ENCODE data around the gene MTA2. TPM values are rescaled to one million over a fixed set of nuclear protein-coding genes. Genes with fewer than 3 reads are reported as not detected.

The MTA2 gene
- total RNA-seq, 2 experiments from 2014 or later = 191 to 197 TPM

DNA sequence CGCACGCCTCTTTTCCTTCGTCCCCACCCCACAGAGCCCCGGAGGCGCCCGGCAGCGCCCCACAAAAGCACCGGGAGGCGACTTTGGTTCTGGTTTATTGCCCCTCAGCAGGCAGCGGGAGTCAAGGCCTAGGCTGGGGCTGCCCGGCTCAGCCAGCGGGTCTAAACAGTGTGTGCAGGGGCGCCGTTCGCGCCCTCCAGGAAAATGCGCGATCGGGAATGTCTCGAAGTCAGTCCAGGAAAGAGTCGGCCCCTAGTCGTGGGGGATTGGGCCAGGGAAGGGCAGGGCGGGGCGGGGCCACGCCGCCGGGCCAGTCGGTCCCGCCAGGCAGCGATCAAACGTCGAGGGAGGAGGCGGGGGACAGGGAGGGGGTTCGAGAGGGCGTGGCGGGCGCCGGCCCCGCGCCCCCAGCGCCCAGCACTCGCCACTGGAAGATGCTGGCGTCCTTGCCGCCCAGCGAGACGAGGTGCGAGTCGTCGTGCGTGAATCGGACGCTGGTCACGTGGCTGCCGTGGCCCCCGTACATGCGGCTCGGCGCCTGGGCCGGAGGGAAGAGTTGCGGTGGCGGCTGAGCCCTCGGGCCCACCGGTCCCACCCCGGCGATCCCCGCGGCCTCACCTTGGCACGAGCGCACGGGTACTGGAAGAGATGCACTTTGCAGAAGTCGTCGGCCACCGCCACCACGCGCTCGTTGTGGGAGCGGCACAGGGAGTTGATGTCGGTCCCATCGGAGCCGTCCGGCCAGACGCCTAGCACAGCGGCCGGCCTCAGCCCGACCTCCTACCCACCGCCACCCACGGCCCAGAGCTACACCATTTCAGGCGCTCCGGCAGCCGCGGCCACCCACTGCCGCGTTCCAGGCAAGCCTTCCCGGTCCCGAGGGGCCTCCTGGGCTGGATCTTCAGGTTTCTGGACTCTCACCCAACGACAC is 741 bp upstream of the MTA2 start:
- intact Hi-C loops (cut with micrococcal nuclease) = no loop called here
- Mint-ChIP-seq H3K4me1 (ENCODE audit: low read depth) (peaks cover 44% of the 10 kb centered on the region), H3K27ac (peak overlapping the region; percentile 99), H3K4me3 (peak overlapping the region; percentile 91), H3K9me3 (no peaks in the 10 kb centered on the region), H3K27me3 (ENCODE audit: low read depth) (no peaks in the 10 kb centered on the region), H3K36me3 (ENCODE audit: low read depth) (peaks cover 66% of the 10 kb centered on the region)
- peak; percentile 28 for DNase-seq
- CTCF ChIA-PET = interaction anchor here (1.0 to 2.1 kb wide), 4 partner anchors 9 to 65 kb away, joined by 4 to 15 read pairs (median 8); partner anchors contain the start of gene TUT1

DNA sequence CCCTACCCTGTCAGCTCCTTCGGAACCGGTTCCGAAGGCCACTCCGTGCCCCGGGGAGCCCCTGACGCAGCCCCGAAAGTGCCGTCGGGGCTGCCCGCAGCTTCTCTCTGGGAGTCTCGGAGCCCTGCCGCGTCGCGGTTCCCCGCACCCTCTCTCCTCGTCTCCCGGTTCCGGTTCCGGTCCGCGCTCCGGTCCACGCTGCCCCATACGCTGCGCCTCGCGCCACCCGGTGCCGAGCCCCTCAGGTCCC is 618 bp downstream of the MTA2 start:
- intact Hi-C loops (cut with micrococcal nuclease) = loop anchor here (1.0 to 2.0 kb wide), 2 partner anchors 10 to 280 kb away; partner anchors contain the start of gene SLC3A2
- H3K27ac Mint-ChIP-seq = peak overlapping the region; percentile 99
- H3K27me3 Mint-ChIP-seq (ENCODE audit: low read depth) = no peaks in the 10 kb centered on the region
- H3K9me3 Mint-ChIP-seq = no peaks in the 10 kb centered on the region
- CTCF ChIA-PET = interaction anchor here (1.0 to 2.1 kb wide), 3 partner anchors 9 to 67 kb away, joined by 4 to 15 read pairs (median 13); partner anchors contain the start of gene TUT1
- H3K4me1 Mint-ChIP-seq (ENCODE audit: low read depth) = peaks cover 42% of the 10 kb centered on the region
- H3K4me3 Mint-ChIP-seq = peak overlapping the region; percentile 91
- H3K36me3 Mint-ChIP-seq (ENCODE audit: low read depth) = peaks cover 68% of the 10 kb centered on the region
- DNase-seq = peak; percentile 54

DNA sequence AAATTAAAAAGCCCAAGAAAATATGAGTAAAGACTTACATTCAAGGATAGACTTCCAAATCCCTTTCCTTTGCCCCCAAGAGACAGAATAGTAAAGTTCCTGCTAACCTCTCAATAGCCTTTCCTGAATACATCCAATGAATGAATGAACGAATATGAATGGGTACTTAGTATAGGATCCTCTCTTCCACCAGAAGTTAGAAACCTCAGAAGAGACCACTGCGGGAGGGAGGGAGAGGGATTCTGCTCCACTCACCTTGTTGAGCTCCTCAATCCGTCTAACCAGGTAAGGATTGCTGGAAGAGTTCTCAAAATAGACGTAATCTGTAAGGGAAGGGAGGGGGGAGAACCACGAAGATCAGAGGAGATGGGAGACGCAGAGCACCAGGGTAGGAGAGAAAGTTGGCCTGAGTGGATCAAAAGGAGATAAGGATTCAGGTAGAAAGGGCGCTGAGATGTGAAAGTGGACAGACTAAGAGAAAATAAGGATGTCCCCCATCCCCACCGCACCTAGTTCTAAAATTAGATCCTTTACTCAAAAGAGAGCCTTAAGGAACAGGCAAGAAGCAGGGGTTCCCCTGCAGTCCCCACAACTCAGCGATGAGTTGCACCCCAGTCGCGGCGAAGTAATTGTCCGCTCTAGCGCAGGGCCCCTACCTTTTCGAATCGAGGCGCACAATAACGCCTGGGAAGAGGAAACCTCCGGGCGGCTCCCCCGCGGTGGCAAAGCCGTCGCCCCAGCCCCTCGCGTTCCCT is 1.1 kb downstream of the MTA2 start:
- peak; percentile 58 for DNase-seq
- H3K27ac Mint-ChIP-seq = peak overlapping the region; percentile 99
- H3K9me3 Mint-ChIP-seq = no peaks in the 10 kb centered on the region
- intact Hi-C loops (cut with micrococcal nuclease) = loop anchor here (1.0 to 2.0 kb wide), 2 partner anchors 11 to 280 kb away; partner anchors contain the start of gene SLC3A2
- peaks cover 42% of the 10 kb centered on the region for H3K4me1 Mint-ChIP-seq (ENCODE audit: low read depth)
- no peaks in the 10 kb centered on the region for H3K27me3 Mint-ChIP-seq (ENCODE audit: low read depth)
- peak overlapping the region; percentile 91 for H3K4me3 Mint-ChIP-seq
- peaks cover 68% of the 10 kb centered on the region for H3K36me3 Mint-ChIP-seq (ENCODE audit: low read depth)
- CTCF ChIA-PET = interaction anchor here (1.4 to 2.1 kb wide), 3 partner anchors 8 to 39 kb away, joined by 4 to 15 read pairs (median 13); partner anchors contain the start of gene TUT1

DNA sequence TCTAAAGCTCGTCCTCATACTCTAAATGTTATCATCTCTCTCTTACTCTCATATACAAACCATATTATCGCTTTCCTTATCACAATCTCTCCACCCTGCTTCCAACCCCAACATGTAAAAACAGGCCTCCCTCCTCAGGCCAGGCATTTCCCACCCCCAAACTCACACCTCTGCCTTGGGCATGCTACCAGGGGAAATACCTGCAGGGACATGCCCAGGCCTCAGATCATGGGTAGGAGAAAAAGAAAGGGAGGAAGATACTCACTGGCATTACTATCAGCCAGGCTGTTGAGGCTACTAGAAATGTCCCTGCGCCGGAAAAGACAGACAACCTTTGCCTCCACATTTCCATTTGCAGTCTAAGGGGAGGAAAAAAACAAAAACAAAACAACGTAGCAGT is 1.8 kb downstream of the MTA2 start:
- CTCF ChIA-PET = interaction anchor here (1.1 to 2.1 kb wide), 3 partner anchors 12 to 39 kb away, joined by 3 to 15 read pairs (median 4); partner anchors contain the start of gene ROM1
- H3K27me3 Mint-ChIP-seq (ENCODE audit: low read depth) = no peaks in the 10 kb centered on the region
- peak; percentile 76 for DNase-seq
- H3K27ac Mint-ChIP-seq = peak overlapping the region; percentile 99
- peaks cover 69% of the 10 kb centered on the region for H3K36me3 Mint-ChIP-seq (ENCODE audit: low read depth)
- H3K4me1 Mint-ChIP-seq (ENCODE audit: low read depth) = peaks cover 40% of the 10 kb centered on the region
- intact Hi-C loops (cut with micrococcal nuclease) = loop anchor here (1.0 to 2.0 kb wide), 10 partner anchors 9 to 281 kb away; partner anchors contain the start of genes C11orf98, CSKMT, GANAB and HNRNPUL2
- H3K4me3 Mint-ChIP-seq = peak overlapping the region; percentile 91
- H3K9me3 Mint-ChIP-seq = no peaks in the 10 kb centered on the region

DNA sequence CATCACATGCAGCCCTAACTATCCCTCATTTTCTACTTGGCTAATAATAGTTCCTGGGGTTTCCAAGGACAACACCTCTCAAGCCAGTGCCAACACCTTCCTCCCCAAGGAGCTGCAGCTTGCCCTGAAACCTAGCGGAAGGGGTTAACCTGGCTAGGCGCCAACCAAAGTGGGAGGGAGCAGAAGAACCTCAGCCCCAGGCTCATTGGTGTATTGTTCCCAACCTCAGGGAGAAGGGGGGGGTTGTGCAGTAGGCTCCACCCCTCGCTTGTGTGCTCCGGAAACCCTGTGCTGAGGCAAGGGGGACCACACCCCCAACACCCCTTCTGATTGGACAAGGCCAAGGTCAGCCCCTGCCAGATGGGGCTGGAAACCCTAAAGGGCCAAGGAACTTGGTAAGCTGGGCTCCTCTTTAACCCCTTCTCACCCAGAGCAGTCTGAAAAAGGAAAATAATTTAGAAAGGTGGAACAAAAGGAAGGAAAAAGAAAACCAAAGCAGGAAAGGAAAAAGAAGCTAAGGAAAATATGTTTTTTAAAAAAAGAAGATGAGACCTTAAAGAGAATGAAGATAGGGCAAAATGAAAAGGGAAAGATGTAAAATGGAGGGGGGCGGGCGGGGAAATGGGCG is 2.5 kb downstream of the MTA2 start:
- CTCF ChIA-PET = interaction anchor here (0.5 to 1.4 kb wide), 4 partner anchors 13 to 38 kb away, joined by 3 to 4 read pairs (median 3); partner anchors contain the start of gene ROM1
- intact Hi-C loops (cut with micrococcal nuclease) = loop anchor here (1.0 to 2.0 kb wide), 9 partner anchors 8 to 255 kb away; partner anchors contain the start of genes C11orf98, CSKMT, GANAB and HNRNPUL2
- H3K4me3 Mint-ChIP-seq = peak overlapping the region; percentile 91
- peaks cover 66% of the 10 kb centered on the region for H3K36me3 Mint-ChIP-seq (ENCODE audit: low read depth)
- H3K27ac Mint-ChIP-seq = peak overlapping the region; percentile 99
- peaks cover 46% of the 10 kb centered on the region for H3K4me1 Mint-ChIP-seq (ENCODE audit: low read depth)
- peak; percentile 97 for DNase-seq
- no peaks in the 10 kb centered on the region for H3K9me3 Mint-ChIP-seq
- H3K27me3 Mint-ChIP-seq (ENCODE audit: low read depth) = no peaks in the 10 kb centered on the region

DNA sequence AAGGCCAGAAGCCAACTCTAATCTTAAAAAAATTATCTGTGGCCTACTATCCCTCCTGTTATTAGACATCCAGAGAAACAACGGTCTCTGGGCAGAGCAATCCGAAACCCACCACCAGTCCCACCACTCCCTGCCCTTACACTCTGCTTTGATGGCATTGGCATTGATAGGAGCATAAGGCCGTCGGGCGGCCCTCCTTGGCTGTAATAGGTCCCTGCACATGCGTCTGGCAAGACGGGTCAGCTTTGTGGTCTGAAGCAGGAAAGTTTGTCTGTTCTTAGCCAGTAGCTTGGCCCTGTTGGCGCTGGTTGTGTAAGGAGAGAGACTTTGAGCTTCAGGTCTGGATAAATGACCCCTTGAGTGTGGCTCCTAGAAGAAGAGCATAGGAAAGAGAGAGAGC is 6.5 kb downstream of the MTA2 start:
- no peak for DNase-seq
- Mint-ChIP-seq H3K27me3 (ENCODE audit: low read depth) (no peaks in the 10 kb centered on the region), H3K36me3 (ENCODE audit: low read depth) (peaks cover 60% of the 10 kb centered on the region), H3K4me3 (no peak overlapping the region), H3K4me1 (ENCODE audit: low read depth) (peaks cover 66% of the 10 kb centered on the region), H3K27ac (peak overlapping the region; percentile 7), H3K9me3 (no peaks in the 10 kb centered on the region)
- CTCF ChIA-PET = interaction anchor here (1.3 to 4.6 kb wide), 3 partner anchors 15 to 170 kb away, joined by 4 to 28 read pairs (median 5); partner anchors contain the start of gene EML3
- intact Hi-C loops (cut with micrococcal nuclease) = no loop called here

DNA sequence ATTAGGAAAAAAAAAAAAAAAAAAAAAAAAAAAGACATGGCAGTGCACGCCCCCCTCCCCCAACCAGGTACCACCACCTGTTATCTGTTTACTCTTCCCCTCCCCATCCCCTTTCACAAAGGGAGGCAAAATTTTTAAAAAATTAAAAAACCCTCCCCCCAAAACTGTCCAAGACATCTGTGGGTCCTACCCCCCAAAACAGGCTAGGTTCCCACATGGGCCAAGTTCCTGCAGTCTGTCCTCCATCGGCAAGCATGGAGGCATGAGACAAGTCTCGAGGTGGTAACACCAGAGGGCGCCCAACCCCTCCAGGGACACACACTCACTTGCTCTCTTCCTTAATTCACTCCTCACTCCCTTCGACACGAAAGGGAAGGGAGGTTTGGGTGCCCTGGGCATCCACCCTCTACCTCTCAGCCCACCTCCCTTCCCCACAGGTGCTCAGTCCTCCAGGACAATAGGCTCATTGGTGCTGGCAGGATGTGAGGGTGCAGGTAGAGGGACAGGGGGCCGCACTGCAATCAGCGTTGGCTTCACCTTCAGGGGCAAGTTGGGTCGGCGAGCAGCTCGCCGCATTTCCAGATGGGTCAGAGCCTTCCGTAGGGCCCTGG is 8.1 kb downstream of the MTA2 start:
- H3K9me3 Mint-ChIP-seq = no peaks in the 10 kb centered on the region
- peak; percentile 92 for DNase-seq
- CTCF ChIA-PET = interaction anchor here (0.6 to 4.6 kb wide), 15 partner anchors 8 to 169 kb away, joined by 3 to 28 read pairs (median 4); partner anchors contain the start of genes C11orf98, CSKMT, EML3 and MTA2
- H3K27me3 Mint-ChIP-seq (ENCODE audit: low read depth) = no peaks in the 10 kb centered on the region
- H3K4me3 Mint-ChIP-seq = peak overlapping the region; percentile 54
- H3K27ac Mint-ChIP-seq = peak overlapping the region; percentile 82
- peaks cover 44% of the 10 kb centered on the region for H3K36me3 Mint-ChIP-seq (ENCODE audit: low read depth)
- H3K4me1 Mint-ChIP-seq (ENCODE audit: low read depth) = peaks cover 63% of the 10 kb centered on the region
- intact Hi-C loops (cut with micrococcal nuclease) = loop anchor here (1.0 kb wide), 2 partner anchors 101 to 269 kb away; no protein-coding TSS in a partner anchor

DNA sequence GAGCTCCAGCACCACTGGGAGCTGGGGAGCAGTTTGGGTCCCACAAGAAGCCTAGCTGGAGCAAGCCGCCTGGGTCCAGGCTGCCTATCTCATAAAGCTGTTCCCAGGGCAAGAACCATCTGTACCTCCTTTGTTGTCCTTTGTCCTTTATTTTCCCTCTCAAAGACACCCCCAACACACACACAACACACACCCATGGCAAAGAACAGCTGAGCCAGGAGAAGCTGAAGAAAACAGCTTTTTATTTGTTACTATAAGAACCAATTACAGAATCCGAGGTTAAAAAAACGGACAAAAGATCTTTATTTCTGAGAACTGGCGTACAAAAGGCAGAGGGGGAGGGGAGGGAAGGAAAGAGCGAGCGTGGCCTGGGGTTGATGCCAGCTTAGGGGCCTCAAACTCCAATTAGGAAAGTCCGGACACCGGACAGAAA is 8.7 kb downstream of the MTA2 start:
- intact Hi-C loops (cut with micrococcal nuclease) = loop anchor here (1.0 kb wide), 2 partner anchors 101 to 269 kb away; no protein-coding TSS in a partner anchor
- no peaks in the 10 kb centered on the region for H3K27me3 Mint-ChIP-seq (ENCODE audit: low read depth)
- no peaks in the 10 kb centered on the region for H3K9me3 Mint-ChIP-seq
- no peak for DNase-seq
- no peak overlapping the region for H3K4me3 Mint-ChIP-seq
- CTCF ChIA-PET = interaction anchor here (0.6 to 4.6 kb wide), 13 partner anchors 8 to 168 kb away, joined by 3 to 28 read pairs (median 8); partner anchors contain the start of genes C11orf98, CSKMT, EML3 and MTA2
- peak overlapping the region; percentile 94 for H3K27ac Mint-ChIP-seq
- H3K36me3 Mint-ChIP-seq (ENCODE audit: low read depth) = peaks cover 42% of the 10 kb centered on the region
- H3K4me1 Mint-ChIP-seq (ENCODE audit: low read depth) = peaks cover 61% of the 10 kb centered on the region

DNA sequence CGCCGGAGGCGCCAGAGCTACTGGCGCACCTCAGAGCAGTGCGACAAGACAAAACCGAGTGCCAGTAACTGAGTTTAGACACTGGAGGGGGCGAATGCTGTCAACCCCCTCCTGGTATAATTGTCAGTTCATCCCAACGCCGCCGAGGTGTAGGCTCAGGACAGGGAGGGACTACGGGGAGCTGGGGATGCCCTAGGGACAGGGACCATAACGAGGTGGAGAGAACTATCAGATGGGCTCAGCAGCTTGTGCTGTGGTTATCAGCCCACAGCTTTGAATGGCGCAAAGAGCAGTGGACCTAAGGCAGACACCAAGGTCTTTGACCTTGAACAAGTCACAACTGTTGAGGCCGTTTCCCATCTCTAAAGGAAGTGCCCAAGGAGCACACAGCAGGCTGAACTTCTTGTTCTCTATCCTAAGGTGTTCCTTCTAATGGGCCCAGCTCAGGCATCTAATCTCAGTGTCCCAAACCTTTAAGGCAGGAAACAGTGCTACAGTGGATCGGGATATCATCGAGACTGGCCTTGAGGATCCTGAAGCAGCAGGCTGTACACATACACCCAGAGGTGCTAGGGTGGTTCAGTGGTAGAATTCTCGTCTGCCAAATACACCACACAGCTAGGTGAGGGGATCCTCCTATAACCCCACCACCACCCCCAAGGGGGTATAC is 9.4 kb downstream of the MTA2 start:
- CTCF ChIA-PET = interaction anchor here (0.7 to 4.6 kb wide), 20 partner anchors 9 to 212 kb away, joined by 3 to 28 read pairs (median 5); partner anchors contain the start of genes C11orf98, CSKMT, EEF1G and EML3
- H3K4me3 Mint-ChIP-seq = peak overlapping the region; percentile 94
- H3K4me1 Mint-ChIP-seq (ENCODE audit: low read depth) = peaks cover 57% of the 10 kb centered on the region
- H3K27me3 Mint-ChIP-seq (ENCODE audit: low read depth) = no peaks in the 10 kb centered on the region
- H3K9me3 Mint-ChIP-seq = no peaks in the 10 kb centered on the region
- DNase-seq = no peak
- H3K27ac Mint-ChIP-seq = peak overlapping the region; percentile 94
- intact Hi-C loops (cut with micrococcal nuclease) = no loop called here
- peaks cover 37% of the 10 kb centered on the region for H3K36me3 Mint-ChIP-seq (ENCODE audit: low read depth)

DNA sequence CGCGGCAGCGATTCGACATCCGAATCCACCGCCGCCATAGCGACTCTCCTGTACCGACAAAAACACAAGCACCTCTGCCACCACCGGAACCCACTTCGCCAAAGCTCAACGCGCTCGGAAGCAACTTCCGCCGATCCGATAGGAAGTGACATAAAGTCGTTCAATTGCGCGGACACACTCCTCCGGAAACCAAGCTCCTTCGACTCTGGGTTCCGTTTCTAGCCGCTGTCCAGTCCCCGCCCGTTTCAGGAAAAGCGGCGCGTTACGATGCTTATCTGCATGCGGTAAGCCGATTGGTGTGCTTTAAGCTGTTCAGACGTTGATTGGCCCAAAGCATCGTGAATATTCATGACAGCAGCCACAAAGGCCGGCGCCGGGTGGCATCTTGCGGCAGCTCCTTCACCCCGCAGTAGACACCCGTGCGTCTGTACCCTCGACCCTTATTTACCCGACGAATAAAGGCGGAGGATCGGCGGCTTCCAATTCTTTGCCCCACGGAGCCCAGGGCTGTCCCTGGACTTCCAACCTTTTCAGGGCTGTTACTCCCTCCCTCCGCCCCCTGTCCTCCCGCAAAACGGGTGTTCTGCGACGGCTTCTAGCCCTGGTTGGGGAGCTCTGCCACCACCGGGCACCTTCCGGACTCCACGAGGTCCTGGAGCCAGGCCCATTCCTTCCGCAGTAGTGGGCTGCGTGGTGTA is 10.1 kb downstream of the MTA2 start, which contains the start of gene TUT1:
Gene TUT1 (minus strand): TSS at position 76 of the 698 bp plus-strand sequence. CDS start 38 bp downstream, at position 38.
- H3K36me3 Mint-ChIP-seq (ENCODE audit: low read depth) = peaks cover 37% of the 10 kb centered on the region
- no peaks in the 10 kb centered on the region for H3K9me3 Mint-ChIP-seq
- CTCF ChIA-PET = interaction anchor here (0.6 to 4.6 kb wide), 22 partner anchors 10 to 211 kb away, joined by 3 to 28 read pairs (median 4); partner anchors contain the start of genes C11orf98, CSKMT, EEF1G and EML3
- peaks cover 55% of the 10 kb centered on the region for H3K4me1 Mint-ChIP-seq (ENCODE audit: low read depth)
- DNase-seq = peak; percentile 98
- intact Hi-C loops (cut with micrococcal nuclease) = loop anchor here (1.0 to 2.0 kb wide), 12 partner anchors 8 to 179 kb away; partner anchors contain the start of genes C11orf98, CSKMT, GANAB and HNRNPUL2
- H3K4me3 Mint-ChIP-seq = peak within 1 kb of the TSS; percentile 94
- H3K27ac Mint-ChIP-seq = peak within 1 kb of the TSS; percentile 94
- no peaks in the 10 kb centered on the region for H3K27me3 Mint-ChIP-seq (ENCODE audit: low read depth)
